HepG2 (cell line): ENCODE results near the gene B3GNT2. TPM values are rescaled to one million over a fixed set of nuclear protein-coding genes. Genes with fewer than 3 reads are reported as not detected.

ENCODE experiments used
- ERF ChIP-seq: IDR thresholded peaks from 2 replicates; pipeline ENCODE4 v1.6.1; 2018; ENCODE audit warnings: missing biosample characterization, missing genetic modification reagents
- ESRRA ChIP-seq: sonication (generic); formaldehyde crosslinking; IDR thresholded peaks from 2 replicates; pipeline ENCODE4 v1.5.1; 2020; ENCODE audit warnings: mild to moderate bottlenecking, low read depth, missing genetic modification reagents
- IKZF4 ChIP-seq: sonication (generic); formaldehyde crosslinking; IDR thresholded peaks from 2 replicates; pipeline ENCODE4 v1.5.1; 2020; ENCODE audit warnings: borderline replicate concordance, mild to moderate bottlenecking, low read depth, missing genetic modification reagents; ENCODE audit errors: not compliant biosample characterization
- PRPF4 ChIP-seq: fragments of 200-400 bp; formaldehyde crosslinking; IDR thresholded peaks from 2 replicates; pipeline ENCODE4 v1.6.1; 2016; ENCODE audit warnings: low read length, low read depth; ENCODE audit not compliant: poor library complexity, severe bottlenecking
- SMAD3 ChIP-seq: sonication (generic); formaldehyde crosslinking; IDR thresholded peaks from 2 replicates; pipeline ENCODE4 v1.4.0; 2020; ENCODE audit warnings: missing genetic modification reagents
- SMARCC2 ChIP-seq: fragments of 450-650 bp; IDR thresholded peaks from 2 replicates; pipeline ENCODE4 v1.6.1; 2017; ENCODE audit warnings: antibody characterized with exemption, mild to moderate bottlenecking
- SOX13 ChIP-seq, 3 experiments: fragments of 450-650 bp in 1 of 3; sonication (generic) in 1 of 3; formaldehyde crosslinking in 1 of 3; IDR thresholded peaks in 2 of 3; conservative IDR thresholded peaks in 1 of 3; 2 replicates each; pipeline versions ENCODE4 v1.5.0 to v1.6.1; 2016 to 2020; ENCODE audit warnings: antibody characterized with exemption in 1 of 3, mild to moderate bottlenecking in 1 of 3, missing compliant biosample characterization in 1 of 3, missing genetic modification reagents in 1 of 3, moderate library complexity in 1 of 3
- ZNF205 ChIP-seq: IDR thresholded peaks from 2 replicates; pipeline ENCODE4 v1.6.1; 2018; ENCODE audit warnings: missing biosample characterization, missing genetic modification reagents
- ZNF256 ChIP-seq: sonication (generic); formaldehyde crosslinking; conservative IDR thresholded peaks from 2 replicates; pipeline ENCODE4 v1.4.0; 2020; ENCODE audit warnings: missing genetic modification reagents
- ZNF850 ChIP-seq: sonication (generic); formaldehyde crosslinking; conservative IDR thresholded peaks from 2 replicates; pipeline ENCODE4 v1.9.0; 2021; ENCODE audit warnings: mild to moderate bottlenecking, missing genetic modification reagents
- ZSCAN20 ChIP-seq: sonication (generic); formaldehyde crosslinking; IDR thresholded peaks from 2 replicates; pipeline ENCODE4 v1.4.0; 2020; ENCODE audit warnings: missing genetic modification reagents, mild to moderate bottlenecking, borderline replicate concordance
- polyA plus RNA-seq, 8 experiments: library from polyadenylated mRNA; depleted of rRNA in 3 of 8; stranded (reverse) in 7 of 8; unstranded in 1 of 8; fragments of >200 nt; fragmentation: Illumina TruSeq in 4 of 8; extraction: Trizol in 4 of 8; gene quantifications; 2 replicates each; pipeline versions ENCODE4 v1.2.1 to v1.2.3, GENCODE V29; 2011 to 2016; ENCODE audit warnings: low read depth in 4 of 8, missing spikeins in 1 of 8, mixed read lengths in 1 of 8; ENCODE audit not compliant: insufficient read depth in 1 of 8
- total RNA-seq, 5 experiments: library from RNA; depleted of rRNA; stranded (reverse); fragments of >200 nt; fragmentation: Illumina TruSeq; extraction: Trizol; gene quantifications; 2 replicates each; pipeline ENCODE4 v1.2.3, GENCODE V29; 2016; ENCODE audit warnings: low read depth in 1 of 5
- TF ChIP-seq, protein P1 (sequence below): sonication (generic); formaldehyde crosslinking; IDR thresholded peaks from 2 replicates; pipeline ENCODE4 v1.4.0; 2020; ENCODE audit warnings: mild to moderate bottlenecking, missing genetic modification reagents
- TF ChIP-seq, protein P2 (sequence below): sonication (generic); formaldehyde crosslinking; IDR thresholded peaks from 2 replicates; pipeline ENCODE4 v1.4.0; 2020; ENCODE audit warnings: mild to moderate bottlenecking, missing genetic modification reagents
- TF ChIP-seq, protein P3 (sequence below): sonication (generic); formaldehyde crosslinking; IDR thresholded peaks from 2 replicates; pipeline ENCODE4 v1.4.0; 2020; ENCODE audit warnings: missing genetic modification reagents, borderline replicate concordance
- TF ChIP-seq, protein P4 (sequence below): sonication (generic); formaldehyde crosslinking; IDR thresholded peaks from 2 replicates; pipeline ENCODE4 v1.5.0; 2020; ENCODE audit warnings: mild to moderate bottlenecking, missing genetic modification reagents
- TF ChIP-seq, protein P5 (sequence below), 2 experiments: sonication (generic) in 1 of 2; formaldehyde crosslinking in 1 of 2; IDR thresholded peaks; 2 replicates each; pipeline versions ENCODE4 v1.4.0 to v1.6.1; 2016 to 2020; ENCODE audit warnings: borderline replicate concordance in 1 of 2, low read depth in 1 of 2, mild to moderate bottlenecking in 1 of 2, missing genetic modification reagents in 1 of 2

Gene B3GNT2
- total and polyA plus RNA-seq, 2 of the 13 experiments (the other 11 are each of a cell fraction or from before 2014, with no cell fraction given): 26.3 to 28.5 TPM

DNA sequence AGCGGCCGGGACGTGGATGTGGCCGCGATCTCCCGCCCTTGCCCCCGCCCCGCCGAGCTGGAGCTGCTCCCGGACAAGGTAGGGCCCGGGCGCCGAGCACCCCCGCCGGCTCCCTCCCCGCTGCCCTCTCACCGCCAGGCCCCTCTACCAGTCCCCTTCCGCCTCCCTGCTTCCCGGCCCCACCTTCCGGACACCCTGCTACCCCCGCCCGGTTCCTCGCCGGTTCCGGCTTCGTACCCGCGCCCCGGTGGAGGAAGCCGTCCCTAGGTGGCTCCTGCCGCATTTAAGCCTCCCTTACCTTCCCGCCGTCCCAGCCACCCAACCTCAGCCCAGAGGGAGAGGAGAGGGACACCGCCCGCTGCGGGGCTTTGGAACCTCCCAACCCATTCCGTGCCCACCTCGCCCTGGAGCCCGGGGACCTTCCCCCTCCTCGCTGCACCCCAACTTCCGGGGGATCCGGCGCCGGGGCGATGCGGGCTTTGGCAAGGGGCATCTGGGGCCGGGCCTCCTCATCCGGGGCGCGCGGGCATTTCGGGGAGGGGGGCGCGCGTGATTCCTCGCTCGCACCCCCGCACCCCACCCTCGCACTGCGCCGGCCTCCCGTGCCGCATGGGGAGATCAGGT, 475 bp downstream of the B3GNT2 start (continued):
- TF ChIP-seq PRPF4: no peak
- 0 out of 2 replicates have a peak, but pooled peaks have one; percentile 13 for TF ChIP-seq ZNF205 (CRISPR knock-in tag)
- TF ChIP-seq ZNF256 (CRISPR knock-in tag): no peak
- TF ChIP-seq ESRRA (CRISPR knock-in tag): no peak
- TF ChIP-seq SMARCC2: no peak
- TF ChIP-seq, protein P1, sequence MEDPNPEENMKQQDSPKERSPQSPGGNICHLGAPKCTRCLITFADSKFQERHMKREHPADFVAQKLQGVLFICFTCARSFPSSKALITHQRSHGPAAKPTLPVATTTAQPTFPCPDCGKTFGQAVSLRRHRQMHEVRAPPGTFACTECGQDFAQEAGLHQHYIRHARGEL (CRISPR knock-in tag): no peak
- TF ChIP-seq, protein P2, sequence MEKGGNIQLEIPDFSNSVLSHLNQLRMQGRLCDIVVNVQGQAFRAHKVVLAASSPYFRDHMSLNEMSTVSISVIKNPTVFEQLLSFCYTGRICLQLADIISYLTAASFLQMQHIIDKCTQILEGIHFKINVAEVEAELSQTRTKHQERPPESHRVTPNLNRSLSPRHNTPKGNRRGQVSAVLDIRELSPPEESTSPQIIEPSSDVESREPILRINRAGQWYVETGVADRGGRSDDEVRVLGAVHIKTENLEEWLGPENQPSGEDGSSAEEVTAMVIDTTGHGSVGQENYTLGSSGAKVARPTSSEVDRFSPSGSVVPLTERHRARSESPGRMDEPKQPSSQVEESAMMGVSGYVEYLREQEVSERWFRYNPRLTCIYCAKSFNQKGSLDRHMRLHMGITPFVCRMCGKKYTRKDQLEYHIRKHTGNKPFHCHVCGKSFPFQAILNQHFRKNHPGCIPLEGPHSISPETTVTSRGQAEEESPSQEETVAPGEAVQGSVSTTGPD (CRISPR knock-in tag): peak; percentile 14; the same call in 1 of the 2 replicates
- peak; percentile 25; the same call in 1 of the 2 replicates for TF ChIP-seq ERF (CRISPR knock-in tag)
- no peak for TF ChIP-seq SMAD3 (CRISPR knock-in tag)
- TF ChIP-seq, protein P3, sequence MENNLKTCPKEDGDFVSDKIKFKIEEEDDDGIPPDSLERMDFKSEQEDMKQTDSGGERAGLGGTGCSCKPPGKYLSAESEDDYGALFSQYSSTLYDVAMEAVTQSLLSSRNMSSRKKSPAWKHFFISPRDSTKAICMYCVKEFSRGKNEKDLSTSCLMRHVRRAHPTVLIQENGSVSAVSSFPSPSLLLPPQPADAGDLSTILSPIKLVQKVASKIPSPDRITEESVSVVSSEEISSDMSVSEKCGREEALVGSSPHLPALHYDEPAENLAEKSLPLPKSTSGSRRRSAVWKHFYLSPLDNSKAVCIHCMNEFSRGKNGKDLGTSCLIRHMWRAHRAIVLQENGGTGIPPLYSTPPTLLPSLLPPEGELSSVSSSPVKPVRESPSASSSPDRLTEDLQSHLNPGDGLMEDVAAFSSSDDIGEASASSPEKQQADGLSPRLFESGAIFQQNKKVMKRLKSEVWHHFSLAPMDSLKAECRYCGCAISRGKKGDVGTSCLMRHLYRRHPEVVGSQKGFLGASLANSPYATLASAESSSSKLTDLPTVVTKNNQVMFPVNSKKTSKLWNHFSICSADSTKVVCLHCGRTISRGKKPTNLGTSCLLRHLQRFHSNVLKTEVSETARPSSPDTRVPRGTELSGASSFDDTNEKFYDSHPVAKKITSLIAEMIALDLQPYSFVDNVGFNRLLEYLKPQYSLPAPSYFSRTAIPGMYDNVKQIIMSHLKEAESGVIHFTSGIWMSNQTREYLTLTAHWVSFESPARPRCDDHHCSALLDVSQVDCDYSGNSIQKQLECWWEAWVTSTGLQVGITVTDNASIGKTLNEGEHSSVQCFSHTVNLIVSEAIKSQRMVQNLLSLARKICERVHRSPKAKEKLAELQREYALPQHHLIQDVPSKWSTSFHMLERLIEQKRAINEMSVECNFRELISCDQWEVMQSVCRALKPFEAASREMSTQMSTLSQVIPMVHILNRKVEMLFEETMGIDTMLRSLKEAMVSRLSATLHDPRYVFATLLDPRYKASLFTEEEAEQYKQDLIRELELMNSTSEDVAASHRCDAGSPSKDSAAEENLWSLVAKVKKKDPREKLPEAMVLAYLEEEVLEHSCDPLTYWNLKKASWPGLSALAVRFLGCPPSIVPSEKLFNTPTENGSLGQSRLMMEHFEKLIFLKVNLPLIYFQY: peak; percentile 36; the same call in 1 of the 2 replicates
- peak; percentile 56 for TF ChIP-seq ZSCAN20 (CRISPR knock-in tag)
- TF ChIP-seq, protein P4, sequence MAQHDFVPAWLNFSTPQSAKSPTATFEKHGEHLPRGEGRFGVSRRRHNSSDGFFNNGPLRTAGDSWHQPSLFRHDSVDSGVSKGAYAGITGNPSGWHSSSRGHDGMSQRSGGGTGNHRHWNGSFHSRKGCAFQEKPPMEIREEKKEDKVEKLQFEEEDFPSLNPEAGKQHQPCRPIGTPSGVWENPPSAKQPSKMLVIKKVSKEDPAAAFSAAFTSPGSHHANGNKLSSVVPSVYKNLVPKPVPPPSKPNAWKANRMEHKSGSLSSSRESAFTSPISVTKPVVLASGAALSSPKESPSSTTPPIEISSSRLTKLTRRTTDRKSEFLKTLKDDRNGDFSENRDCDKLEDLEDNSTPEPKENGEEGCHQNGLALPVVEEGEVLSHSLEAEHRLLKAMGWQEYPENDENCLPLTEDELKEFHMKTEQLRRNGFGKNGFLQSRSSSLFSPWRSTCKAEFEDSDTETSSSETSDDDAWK (CRISPR knock-in tag): no peak
- no peak for TF ChIP-seq IKZF4 (CRISPR knock-in tag)
- TF ChIP-seq, protein P5, sequence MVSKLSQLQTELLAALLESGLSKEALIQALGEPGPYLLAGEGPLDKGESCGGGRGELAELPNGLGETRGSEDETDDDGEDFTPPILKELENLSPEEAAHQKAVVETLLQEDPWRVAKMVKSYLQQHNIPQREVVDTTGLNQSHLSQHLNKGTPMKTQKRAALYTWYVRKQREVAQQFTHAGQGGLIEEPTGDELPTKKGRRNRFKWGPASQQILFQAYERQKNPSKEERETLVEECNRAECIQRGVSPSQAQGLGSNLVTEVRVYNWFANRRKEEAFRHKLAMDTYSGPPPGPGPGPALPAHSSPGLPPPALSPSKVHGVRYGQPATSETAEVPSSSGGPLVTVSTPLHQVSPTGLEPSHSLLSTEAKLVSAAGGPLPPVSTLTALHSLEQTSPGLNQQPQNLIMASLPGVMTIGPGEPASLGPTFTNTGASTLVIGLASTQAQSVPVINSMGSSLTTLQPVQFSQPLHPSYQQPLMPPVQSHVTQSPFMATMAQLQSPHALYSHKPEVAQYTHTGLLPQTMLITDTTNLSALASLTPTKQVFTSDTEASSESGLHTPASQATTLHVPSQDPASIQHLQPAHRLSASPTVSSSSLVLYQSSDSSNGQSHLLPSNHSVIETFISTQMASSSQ (IDR thresholded peaks at IDR 0.05; ENCODE audit: low read depth): no peak
- TF ChIP-seq, protein P5 (CRISPR knock-in tag; IDR thresholded peaks at IDR 0.05; ENCODE audit: borderline replicate concordance): peak; percentile 61; the same call in 1 of the 2 replicates
- no peak for TF ChIP-seq ZNF850 (CRISPR knock-in tag)
- TF ChIP-seq SOX13 (IDR thresholded peaks at IDR 0.05): no peak
- TF ChIP-seq SOX13 (CRISPR knock-in tag; conservative IDR thresholded peaks at IDR 0.05 in 1 of 2, IDR thresholded peaks at IDR 0.05 in 1 of 2): no peak
